Measurements from ENCODE around the gene COL3A1. TPM values are rescaled to one million over a fixed set of nuclear protein-coding genes. Genes with fewer than 3 reads are reported as not detected.

COL3A1 gene
- total and polyA plus RNA-seq, 11 donors, result 17.6 to 1,075 (median 97.4) TPM

DNA sequence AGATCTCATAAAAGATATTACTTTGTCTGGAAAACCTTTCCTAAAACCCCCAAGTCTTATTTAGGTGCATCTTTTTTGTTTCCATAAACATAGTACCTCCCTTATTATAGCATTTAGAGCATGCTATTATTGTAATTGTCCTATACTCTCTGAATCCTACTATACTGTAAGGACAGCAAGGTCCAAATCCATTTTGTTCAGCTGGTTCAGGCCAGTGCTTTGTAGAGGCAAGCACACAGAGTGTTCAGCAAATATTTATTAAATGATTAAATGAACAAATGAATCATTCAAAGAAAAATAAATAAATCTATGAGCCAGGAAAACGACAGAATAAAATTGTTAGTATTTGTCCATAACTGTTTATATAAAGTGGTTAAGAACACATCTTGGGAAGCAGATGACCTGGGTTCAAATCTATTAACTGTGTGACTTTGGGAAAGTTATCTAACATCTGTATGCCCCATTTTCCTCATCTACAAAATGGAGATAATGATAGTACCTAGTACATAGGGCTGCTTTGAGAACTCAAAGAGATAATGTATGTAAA lies 86.0 kb downstream of the COL3A1 start:
- Histone ChIP-seq H3K27ac (no peak overlapping the region), H3K9me3 (no peaks in the 10 kb centered on the region), H3K36me3 (peaks cover 0 to 94% (median 10%) of the 10 kb centered on the region in 9 donors), H3K27me3 (no peaks in the 10 kb centered on the region), H3K4me3 (no peak overlapping the region), H3K4me1 (no peaks in the 10 kb centered on the region)
- 70 to 87% (median 74%) methylated on average over 1 of the region's 1 CpG for WGBS, 4 donors
- TF ChIP-seq POLR2A (IDR thresholded peaks at IDR 0.05), result no peak
- TF ChIP-seq, protein P1, sequence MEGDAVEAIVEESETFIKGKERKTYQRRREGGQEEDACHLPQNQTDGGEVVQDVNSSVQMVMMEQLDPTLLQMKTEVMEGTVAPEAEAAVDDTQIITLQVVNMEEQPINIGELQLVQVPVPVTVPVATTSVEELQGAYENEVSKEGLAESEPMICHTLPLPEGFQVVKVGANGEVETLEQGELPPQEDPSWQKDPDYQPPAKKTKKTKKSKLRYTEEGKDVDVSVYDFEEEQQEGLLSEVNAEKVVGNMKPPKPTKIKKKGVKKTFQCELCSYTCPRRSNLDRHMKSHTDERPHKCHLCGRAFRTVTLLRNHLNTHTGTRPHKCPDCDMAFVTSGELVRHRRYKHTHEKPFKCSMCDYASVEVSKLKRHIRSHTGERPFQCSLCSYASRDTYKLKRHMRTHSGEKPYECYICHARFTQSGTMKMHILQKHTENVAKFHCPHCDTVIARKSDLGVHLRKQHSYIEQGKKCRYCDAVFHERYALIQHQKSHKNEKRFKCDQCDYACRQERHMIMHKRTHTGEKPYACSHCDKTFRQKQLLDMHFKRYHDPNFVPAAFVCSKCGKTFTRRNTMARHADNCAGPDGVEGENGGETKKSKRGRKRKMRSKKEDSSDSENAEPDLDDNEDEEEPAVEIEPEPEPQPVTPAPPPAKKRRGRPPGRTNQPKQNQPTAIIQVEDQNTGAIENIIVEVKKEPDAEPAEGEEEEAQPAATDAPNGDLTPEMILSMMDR (IDR thresholded peaks at IDR 0.05), result no peak
- intact Hi-C loops (cut with DNase I), result no loop called here
- ATAC-seq, result no peak
- no peak for DNase-seq

MicroRNAs encoded within 50 kb of the gene (microRNA counts, 767-probe panel; counts per million panel counts)
- 0 counts per million in 2 donors for microRNA hsa-miR-1245a
- 1,693 to 1,924 counts per million in 2 donors for microRNA hsa-miR-1245b-3p
- microRNA hsa-miR-1245b-5p, result 908 to 1,798 counts per million in 2 donors

Small RNAs within 50 kb of the gene (microRNA-seq; reads per million reads assigned to microRNA genes)
- gene MIR1245A (0 reads per million in 4 donors), gene MIR1245B (0 reads per million in 4 donors), gene MIR3606 (0 to 0.45 (median 0) reads per million in 4 donors)

Other genes starting within 250 kb of the COL3A1 start
- 10 to 100 TPM in 5 of 9 donors, 1 to 10 TPM in 4; 7.2 to 61.1 (median 12.4) TPM for gene COL5A2, start 205.4 kb downstream of the COL3A1 start, total RNA-seq
- 10 to 100 TPM in 1 of 2 donors, 1 to 10 TPM in 1; 4.4 to 22.0 TPM for gene COL5A2, start 205.4 kb downstream of the COL3A1 start, polyA plus RNA-seq